HUDEP-2 (cell line): ENCODE data around the gene TRAF4.

Experiments used
- DNase-seq, 76 experiments: peaks; one replicate each; lab custom pipeline; 2025; ENCODE audit not compliant: unreplicated experiment in 76 of 76; lab: John Stamatoyannopoulos, UW

Gene TRAF4

GRCh38 chr17:28712705-28713415 is 31.0 kb upstream of the TRAF4 start:
- DNase-seq, result no peak

- no peak for DNase-seq
Observed at GRCh38 chr17:28714281-28714680, 29.5 kb upstream of the TRAF4 start.

GRCh38 chr17:28715217-28715616 is 28.6 kb upstream of the TRAF4 start:
- no peak for DNase-seq

- DNase-seq, result no peak
Observed at GRCh38 chr17:28716740-28717577, 26.9 kb upstream of the TRAF4 start.

- DNase-seq, result no peak
Observed at GRCh38 chr17:28717578-28718332, 26.1 kb upstream of the TRAF4 start, which contains the start of gene RAB34. RAB34 (minus strand) TSS chr17:28717868; CDS start chr17:28717266, 602 bp downstream.

GRCh38 chr17:28718333-28719020 is 25.3 kb upstream of the TRAF4 start:
- DNase-seq, result no peak

GRCh38 chr17:28719021-28719433 is 24.8 kb upstream of the TRAF4 start:
- peak in 4 of 76 experiments; percentile 43 to 68 (median 56) for DNase-seq

GRCh38 chr17:28720247-28720996 is 23.4 kb upstream of the TRAF4 start:
- DNase-seq, result peak in 13 of 76 experiments; percentile 11 to 59 (median 24)

- peak in 1 of 76 experiments; percentile 27 for DNase-seq
Observed at GRCh38 chr17:28720997-28721329, 22.8 kb upstream of the TRAF4 start.

GRCh38 chr17:28722417-28723158 is 21.2 kb upstream of the TRAF4 start:
- no peak for DNase-seq

GRCh38 chr17:28723159-28723835 is 20.5 kb upstream of the TRAF4 start:
- no peak for DNase-seq

- DNase-seq, result peak in 1 of 76 experiments; percentile 36
Observed at GRCh38 chr17:28723836-28724499, 19.8 kb upstream of the TRAF4 start.

GRCh38 chr17:28724500-28725165 is 19.2 kb upstream of the TRAF4 start:
- DNase-seq, result peak in 7 of 76 experiments; percentile 2 to 52 (median 18)

- peak in 41 of 76 experiments; percentile 17 to 89 (median 49) for DNase-seq
Observed at GRCh38 chr17:28725166-28725659, 18.6 kb upstream of the TRAF4 start.

GRCh38 chr17:28725660-28726225 is 18.1 kb upstream of the TRAF4 start:
- DNase-seq, result peak in 55 of 76 experiments; percentile 22 to 85 (median 59)

- peak in 69 of 76 experiments; percentile 3 to 90 (median 67) for DNase-seq
Observed at GRCh38 chr17:28726226-28726626, 17.6 kb upstream of the TRAF4 start, which contains the start of gene TLCD1. TLCD1 (minus strand) TSS chr17:28726233; CDS start chr17:28726097, 136 bp downstream.
